Osteoblast (primary cell): Measurements from ENCODE around the gene DPP6. TPM values are rescaled to one million over a fixed set of nuclear protein-coding genes. Genes with fewer than 3 reads are reported as not detected.

Experiments
- DNase-seq: peaks from one replicate; pipeline ENCODE4 v3.0.0; 2011; ENCODE audit warnings: low spot score, mixed read lengths; ENCODE audit not compliant: insufficient read length; ENCODE audit errors: missing footprints
- H2AFZ ChIP-seq: 2 replicates; pipeline ENCODE4 v1.6.0; 2011; ENCODE audit warnings: mild to moderate bottlenecking, low read length
- H3K27ac ChIP-seq: 2 replicates; pipeline ENCODE4 v1.5.1; 2011; ENCODE audit warnings: mild to moderate bottlenecking, low read depth, low read length, moderate library complexity
- H3K27me3 ChIP-seq: 2 replicates; pipeline ENCODE4 v1.6.0; 2012; ENCODE audit warnings: mild to moderate bottlenecking, control low read depth, inconsistent platforms, low read length, moderate library complexity; ENCODE audit not compliant: insufficient read depth
- H3K36me3 ChIP-seq: 2 replicates; pipeline ENCODE4 v1.5.1; 2011; ENCODE audit warnings: mild to moderate bottlenecking, low read length, control low read depth, moderate library complexity; ENCODE audit not compliant: insufficient read depth
- H3K4me1 ChIP-seq: 2 replicates; pipeline ENCODE4 v1.5.1; 2011; ENCODE audit warnings: mild to moderate bottlenecking, low read length, control low read depth, moderate library complexity; ENCODE audit not compliant: insufficient read depth
- H3K4me2 ChIP-seq: 2 replicates; pipeline ENCODE4 v1.6.0; 2011; ENCODE audit warnings: mild to moderate bottlenecking, low read length; ENCODE audit not compliant: insufficient read depth
- H3K4me3 ChIP-seq: fragments of 200-600 bp; sonication (generic); 3 replicates; pipeline ENCODE4 v1.5.1; 2012; ENCODE audit warnings: mild to moderate bottlenecking, low read length, inconsistent platforms; ENCODE audit not compliant: insufficient read depth
- H3K79me2 ChIP-seq: 2 replicates; pipeline ENCODE4 v1.6.0; 2012; ENCODE audit warnings: mild to moderate bottlenecking, low read length, control low read depth, inconsistent platforms; ENCODE audit not compliant: insufficient read depth
- H3K9me3 ChIP-seq: 2 replicates; pipeline ENCODE4 v1.5.1; 2011; ENCODE audit warnings: low read depth, low read length, control low read depth
- H4K20me1 ChIP-seq: 2 replicates; pipeline ENCODE4 v1.6.0; 2012; ENCODE audit warnings: mild to moderate bottlenecking, low read length, control low read depth; ENCODE audit not compliant: insufficient read depth
- CTCF ChIP-seq: IDR thresholded peaks from 2 replicates; pipeline ENCODE4 v1.5.1; 2011; ENCODE audit warnings: mild to moderate bottlenecking, low read depth, low read length, moderate library complexity; ENCODE audit errors: extremely low read depth
- total RNA-seq: library from RNA; depleted of rRNA; stranded (reverse); fragments of >200 nt; gene quantifications from 2 replicates; pipeline ENCODE4 v1.2.3, GENCODE V29; 2012

DPP6 gene
- total RNA-seq, 1 donor = not detected

DNA sequence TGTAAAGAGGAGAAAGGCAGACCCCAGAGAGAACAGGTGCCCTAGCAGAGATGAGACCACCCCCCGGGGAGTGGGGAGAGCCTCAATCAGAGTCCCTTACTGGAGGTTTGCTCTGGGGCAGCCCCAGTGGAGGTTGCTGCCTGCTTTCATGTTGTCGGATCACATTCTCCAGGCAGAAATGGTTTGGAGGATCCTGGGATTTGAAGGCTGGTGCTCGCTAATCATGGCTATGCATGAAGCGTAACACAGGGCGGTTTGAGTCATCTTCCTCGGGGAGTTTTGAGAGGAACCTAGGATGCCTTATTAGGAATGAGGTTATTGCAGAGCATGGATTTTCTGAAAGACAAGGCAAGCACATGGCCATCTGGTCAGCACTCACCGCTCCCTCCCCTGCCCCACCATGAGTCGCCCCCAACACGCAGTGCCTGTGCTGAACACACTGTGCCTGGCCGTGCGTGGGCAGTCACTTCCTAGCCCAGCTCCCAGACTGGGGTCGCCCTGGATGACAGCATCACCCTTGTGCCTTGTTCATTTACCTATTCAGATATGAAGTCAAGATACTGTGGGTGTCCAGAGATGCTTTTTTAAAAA, 319.9 kb downstream of the DPP6 start:
- H3K4me2 ChIP-seq = no peak overlapping the region
- peak; percentile 19 for DNase-seq
- peaks cover 3% of the 10 kb centered on the region for H3K9me3 ChIP-seq
- H3K4me1 ChIP-seq = no peaks in the 10 kb centered on the region
- H4K20me1 ChIP-seq = no peaks in the 10 kb centered on the region
- no peaks in the 10 kb centered on the region for H3K27me3 ChIP-seq
- H3K79me2 ChIP-seq = no peaks in the 10 kb centered on the region
- no peak for TF ChIP-seq CTCF
- no peak overlapping the region for H3K27ac ChIP-seq
- H2AFZ ChIP-seq = no peak overlapping the region
- no peaks in the 10 kb centered on the region for H3K36me3 ChIP-seq
- H3K4me3 ChIP-seq = no peak overlapping the region

GRCh38 chr7:154373956-154374355, 321.8 kb downstream of the DPP6 start:
- H3K27me3 ChIP-seq = no peaks in the 10 kb centered on the region
- no peak overlapping the region for H3K27ac ChIP-seq
- peaks cover 3% of the 10 kb centered on the region for H3K9me3 ChIP-seq
- H2AFZ ChIP-seq = no peak overlapping the region
- DNase-seq = no peak
- TF ChIP-seq CTCF = no peak
- no peaks in the 10 kb centered on the region for H3K79me2 ChIP-seq
- H4K20me1 ChIP-seq = no peaks in the 10 kb centered on the region
- H3K4me3 ChIP-seq = no peak overlapping the region
- no peaks in the 10 kb centered on the region for H3K36me3 ChIP-seq
- no peaks in the 10 kb centered on the region for H3K4me1 ChIP-seq
- no peak overlapping the region for H3K4me2 ChIP-seq

GRCh38 chr7:154375956-154376355, 323.8 kb downstream of the DPP6 start:
- Histone ChIP-seq H3K4me3 (no peak overlapping the region), H4K20me1 (no peaks in the 10 kb centered on the region), H3K27ac (no peak overlapping the region), H3K79me2 (no peaks in the 10 kb centered on the region), H3K9me3 (peaks cover 3% of the 10 kb centered on the region), H3K27me3 (no peaks in the 10 kb centered on the region), H3K36me3 (no peaks in the 10 kb centered on the region), H2AFZ (no peak overlapping the region), H3K4me1 (no peaks in the 10 kb centered on the region), H3K4me2 (no peak overlapping the region)
- TF ChIP-seq CTCF = no peak
- peak; percentile 25 for DNase-seq

GRCh38 chr7:154380771-154381170, 328.6 kb downstream of the DPP6 start:
- H3K4me2 ChIP-seq = no peak overlapping the region
- H3K4me1 ChIP-seq = no peaks in the 10 kb centered on the region
- H3K27me3 ChIP-seq = no peaks in the 10 kb centered on the region
- no peaks in the 10 kb centered on the region for H3K36me3 ChIP-seq
- no peaks in the 10 kb centered on the region for H3K79me2 ChIP-seq
- H4K20me1 ChIP-seq = no peaks in the 10 kb centered on the region
- no peaks in the 10 kb centered on the region for H3K9me3 ChIP-seq
- no peak overlapping the region for H3K4me3 ChIP-seq
- no peak overlapping the region for H2AFZ ChIP-seq
- DNase-seq = no peak
- TF ChIP-seq CTCF = no peak
- no peak overlapping the region for H3K27ac ChIP-seq
